Middle frontal gyrus (tissue), 1 donor: ENCODE measurements around the gene CCDC171.

Experiments used
- DNase-seq: peaks from one replicate; pipeline ENCODE4 v3.0.0-alpha.2; 2015; ENCODE audit warnings: low spot score; ENCODE audit errors: extremely low spot score

The CCDC171 gene

GRCh38 chr9:15982182-15982581, 429.3 kb downstream of the CCDC171 start:
- no peak for DNase-seq

DNA sequence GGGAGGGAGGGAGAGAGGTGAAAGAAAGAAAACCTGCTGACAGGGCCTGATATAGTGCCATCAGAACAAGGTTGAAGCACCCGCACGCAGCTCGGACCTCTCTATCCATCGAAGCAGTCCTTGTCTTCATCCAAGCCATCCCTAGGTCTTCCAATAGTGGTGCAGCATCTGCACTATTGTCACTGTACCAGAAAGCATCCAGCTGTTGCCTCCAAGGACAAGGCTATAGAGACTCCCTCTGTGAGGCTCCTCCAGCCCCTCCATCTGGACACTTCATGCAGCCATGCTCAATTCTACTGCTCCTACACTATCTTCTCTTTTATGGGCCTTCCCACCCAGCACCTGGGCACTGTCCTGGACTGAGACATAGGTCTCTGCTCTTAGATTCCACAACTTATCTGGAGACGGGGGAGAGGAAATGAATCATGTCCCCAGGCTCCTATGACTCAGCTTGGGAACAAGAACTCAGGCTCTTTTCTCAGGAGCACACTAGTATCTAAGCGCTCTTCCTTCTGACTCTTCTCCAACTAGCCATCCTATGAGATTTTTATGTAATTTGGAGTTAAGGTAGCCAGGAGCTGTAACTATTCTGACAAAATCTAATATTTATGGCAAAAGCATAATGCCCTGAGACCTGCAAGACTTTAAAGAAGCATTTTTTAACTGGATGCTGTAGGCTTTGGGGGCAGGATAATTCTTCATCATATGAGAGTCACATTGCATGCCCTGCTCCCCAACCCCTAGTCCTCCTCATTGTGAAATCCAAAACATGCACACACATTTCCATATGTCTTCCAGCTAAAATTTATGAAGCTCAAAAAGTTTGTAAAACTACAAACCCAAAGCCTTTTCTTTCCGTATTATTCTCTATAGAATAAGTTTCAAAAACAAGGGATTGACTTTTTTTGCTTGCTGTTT, 446.8 kb downstream of the CCDC171 start:
- DNase-seq: no peak

DNA sequence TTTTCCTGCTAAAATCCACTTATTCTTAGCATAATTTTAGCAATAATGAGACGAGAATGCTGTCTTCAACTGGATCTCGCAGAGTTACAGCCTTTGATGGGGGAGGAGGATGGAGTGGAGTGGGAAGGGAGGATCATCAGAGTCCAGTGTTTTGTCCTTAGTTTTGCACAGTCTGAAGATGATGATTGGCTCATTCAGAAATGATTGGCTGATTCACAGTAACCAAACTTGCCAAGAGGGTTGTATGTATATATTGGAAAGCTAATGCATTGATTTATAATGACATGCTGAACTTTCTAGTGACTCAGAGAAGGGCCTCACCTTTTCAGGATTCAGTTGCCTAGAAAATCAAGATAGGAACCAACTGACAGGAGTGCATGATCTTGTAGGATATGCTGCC, 448.0 kb downstream of the CCDC171 start:
- DNase-seq: no peak

DNA sequence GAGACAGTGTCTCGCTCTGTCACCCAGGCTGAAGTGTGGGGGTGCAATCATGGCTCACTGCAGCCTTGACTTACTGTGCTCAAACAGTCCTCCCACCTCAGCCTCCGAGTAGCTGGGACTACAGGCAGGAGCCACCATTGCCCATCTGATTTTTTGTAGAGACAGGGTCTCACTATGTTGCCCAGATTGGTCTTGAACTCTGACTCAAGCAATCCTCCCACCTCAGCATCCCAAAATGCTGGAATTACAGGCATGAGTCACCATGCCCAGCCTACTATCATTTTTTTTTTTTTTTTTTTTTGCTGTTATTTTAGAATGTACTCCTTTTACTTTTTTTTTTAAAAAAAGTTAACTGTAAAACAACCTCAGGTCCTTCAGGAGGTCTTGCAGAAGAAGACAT, 449.0 kb downstream of the CCDC171 start:
- no peak for DNase-seq

- DNase-seq: no peak
Measured at GRCh38 chr9:16002816-16003215, 450.0 kb downstream of the CCDC171 start.

GRCh38 chr9:16003785-16004184, 450.9 kb downstream of the CCDC171 start:
- DNase-seq: no peak

DNA sequence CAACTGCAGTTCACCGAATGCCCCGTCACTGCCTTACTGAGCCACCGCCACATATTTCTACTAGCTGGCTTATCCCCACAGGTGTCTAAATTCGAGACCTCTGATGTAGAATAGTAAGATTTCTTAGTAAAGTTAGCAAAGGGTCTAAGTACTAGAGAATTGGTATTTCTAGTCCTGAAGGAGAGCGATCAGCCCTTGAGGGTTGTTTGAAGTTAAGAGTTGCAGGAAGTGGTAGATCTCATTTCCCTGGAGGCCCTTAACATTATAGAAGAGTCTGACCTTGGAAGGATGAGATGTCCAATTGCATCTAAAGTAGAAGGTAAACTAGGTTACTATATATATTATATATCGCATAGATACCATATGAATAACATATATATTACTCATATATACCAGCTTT, 451.8 kb downstream of the CCDC171 start:
- DNase-seq: no peak

GRCh38 chr9:16010221-16010620, 457.4 kb downstream of the CCDC171 start:
- DNase-seq: no peak

- no peak for DNase-seq
Measured at GRCh38 chr9:16012621-16013020, 459.8 kb downstream of the CCDC171 start.

GRCh38 chr9:16013366-16013765, 460.5 kb downstream of the CCDC171 start:
- DNase-seq: no peak

DNA sequence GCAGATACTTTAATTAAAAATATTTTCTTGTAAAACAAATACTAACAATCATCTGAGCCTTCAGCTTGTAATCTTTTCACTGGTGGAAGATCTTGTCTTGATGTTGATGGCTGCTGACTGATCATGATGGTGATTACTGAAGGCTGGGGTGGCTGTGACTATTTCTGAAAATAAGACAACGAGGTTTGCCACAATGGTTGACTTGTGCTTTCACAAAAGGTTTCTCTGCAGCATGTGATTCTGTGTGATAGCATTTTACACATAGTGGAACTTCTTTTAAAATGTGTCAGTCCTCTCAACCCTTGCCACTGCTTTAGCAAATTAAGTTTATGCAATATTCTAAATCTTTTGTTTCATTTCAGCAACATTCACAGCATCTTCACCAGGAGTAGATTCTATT, 461.0 kb downstream of the CCDC171 start:
- no peak for DNase-seq

DNA sequence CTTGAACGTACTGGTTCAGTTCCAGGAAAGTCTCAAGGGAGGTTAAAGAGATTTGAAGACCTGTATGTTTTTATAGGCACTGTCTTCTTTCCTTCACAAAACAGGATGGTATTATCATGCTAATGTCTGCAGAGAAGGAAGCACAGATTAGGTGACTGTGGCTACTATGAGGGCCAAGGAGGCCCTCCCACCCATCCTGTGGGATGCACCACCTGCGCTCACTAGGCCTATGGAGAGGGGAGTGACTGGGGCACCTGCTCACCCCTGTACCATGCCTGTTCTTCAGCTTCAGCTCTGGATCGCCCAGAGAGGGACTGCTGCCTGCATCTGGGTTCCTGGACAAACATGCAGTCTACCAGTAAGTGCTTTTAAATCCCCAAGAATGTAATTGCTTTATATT, 469.4 kb downstream of the CCDC171 start:
- no peak for DNase-seq

DNA sequence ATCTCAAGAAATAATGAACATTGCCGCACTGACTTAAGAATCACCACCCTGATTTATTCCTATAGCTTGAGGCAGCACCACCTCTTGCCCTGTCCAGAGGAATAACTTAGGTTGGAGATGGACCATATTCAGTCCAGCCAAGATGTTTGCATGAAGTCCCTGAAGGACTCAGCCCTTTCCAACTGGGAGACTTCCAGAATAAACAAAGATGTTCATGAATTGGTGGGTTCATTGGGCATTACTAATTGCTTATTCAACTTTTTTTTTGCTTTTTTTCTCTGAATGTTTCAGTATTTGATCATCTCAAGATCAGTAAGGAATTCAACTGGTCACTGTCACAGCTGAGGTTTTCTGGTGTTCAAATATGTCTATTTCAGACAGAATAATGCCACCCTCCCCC, 470.6 kb downstream of the CCDC171 start:
- DNase-seq: no peak
